ENCODE data around the gene LGR6.

The LGR6 gene

DNA sequence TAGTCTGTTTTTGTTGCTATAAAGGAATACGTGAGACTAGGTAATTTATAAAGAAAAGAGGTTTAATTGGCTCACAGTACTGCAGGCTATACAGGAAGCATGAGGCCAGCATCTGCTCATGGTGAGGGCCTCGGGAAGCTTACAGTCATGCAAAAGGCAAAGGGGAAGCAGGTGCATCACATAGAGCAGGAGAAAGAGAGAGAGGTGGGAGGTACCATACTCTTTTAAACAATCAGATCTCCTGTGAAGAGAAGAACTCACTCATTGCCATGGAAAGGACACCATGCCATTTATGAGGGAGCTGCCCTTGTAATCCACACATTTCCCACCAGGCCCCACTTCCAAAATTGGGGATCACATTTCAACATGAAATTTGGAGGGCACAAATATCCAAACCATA lies 167.6 kb downstream of the LGR6 start:
- H3K9me3 ChIP-seq (ENCODE audit: insufficient read depth, low read depth, low read length), result no peaks in the 10 kb centered on the region
- no peaks in the 10 kb centered on the region for H3F3A ChIP-seq (ENCODE audit: low read depth)
- TF ChIP-seq EZH2phosphoT487 (IDR thresholded peaks at IDR 0.05; ENCODE audit: borderline replicate concordance), result no peak
- TF ChIP-seq, protein P1, sequence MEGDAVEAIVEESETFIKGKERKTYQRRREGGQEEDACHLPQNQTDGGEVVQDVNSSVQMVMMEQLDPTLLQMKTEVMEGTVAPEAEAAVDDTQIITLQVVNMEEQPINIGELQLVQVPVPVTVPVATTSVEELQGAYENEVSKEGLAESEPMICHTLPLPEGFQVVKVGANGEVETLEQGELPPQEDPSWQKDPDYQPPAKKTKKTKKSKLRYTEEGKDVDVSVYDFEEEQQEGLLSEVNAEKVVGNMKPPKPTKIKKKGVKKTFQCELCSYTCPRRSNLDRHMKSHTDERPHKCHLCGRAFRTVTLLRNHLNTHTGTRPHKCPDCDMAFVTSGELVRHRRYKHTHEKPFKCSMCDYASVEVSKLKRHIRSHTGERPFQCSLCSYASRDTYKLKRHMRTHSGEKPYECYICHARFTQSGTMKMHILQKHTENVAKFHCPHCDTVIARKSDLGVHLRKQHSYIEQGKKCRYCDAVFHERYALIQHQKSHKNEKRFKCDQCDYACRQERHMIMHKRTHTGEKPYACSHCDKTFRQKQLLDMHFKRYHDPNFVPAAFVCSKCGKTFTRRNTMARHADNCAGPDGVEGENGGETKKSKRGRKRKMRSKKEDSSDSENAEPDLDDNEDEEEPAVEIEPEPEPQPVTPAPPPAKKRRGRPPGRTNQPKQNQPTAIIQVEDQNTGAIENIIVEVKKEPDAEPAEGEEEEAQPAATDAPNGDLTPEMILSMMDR (conservative IDR thresholded peaks at IDR 0.05; ENCODE audit: low read length), result no peak
- no peak overlapping the region for H2AFZ ChIP-seq (ENCODE audit: low read length)
- peaks cover 14% of the 10 kb centered on the region; the same call in 1 of the 2 replicates for H3K79me2 ChIP-seq (ENCODE audit: insufficient read depth, low read length)
- H4K20me1 ChIP-seq (ENCODE audit: insufficient read depth, low read length, poor library complexity, severe bottlenecking), result no peaks in the 10 kb centered on the region
- no peak overlapping the region for H3K9ac ChIP-seq (ENCODE audit: low read depth, low read length, poor library complexity, severe bottlenecking)
- no peak overlapping the region for H3K4me2 ChIP-seq (ENCODE audit: low read depth, low read length, poor library complexity, severe bottlenecking)
- H3K4me3 ChIP-seq (ENCODE audit: low read length, poor library complexity, severe bottlenecking), result no peak overlapping the region
- no peaks in the 10 kb centered on the region for H3K9me2 ChIP-seq (replicated peaks; ENCODE audit: low read depth, low read length)
- H3K36me3 ChIP-seq (ENCODE audit: insufficient read depth, low read length), result no peaks in the 10 kb centered on the region
- H3K27me3 ChIP-seq (ENCODE audit: insufficient read depth, low read length, poor library complexity, severe bottlenecking), result no peaks in the 10 kb centered on the region
- H3K4me1 ChIP-seq (ENCODE audit: insufficient read depth, low read length, poor library complexity, severe bottlenecking), result peaks cover 3% of the 10 kb centered on the region

GRCh38 chr1:202361701-202362100 lies 168.1 kb downstream of the LGR6 start:
- Histone ChIP-seq H3K9me2 (replicated peaks; ENCODE audit: low read depth, low read length) (no peaks in the 10 kb centered on the region), H3F3A (ENCODE audit: low read depth) (no peaks in the 10 kb centered on the region), H3K36me3 (ENCODE audit: insufficient read depth, low read length) (no peaks in the 10 kb centered on the region), H4K20me1 (ENCODE audit: insufficient read depth, low read length, poor library complexity, severe bottlenecking) (no peaks in the 10 kb centered on the region), H3K4me2 (ENCODE audit: low read depth, low read length, poor library complexity, severe bottlenecking) (no peak overlapping the region), H3K9ac (ENCODE audit: low read depth, low read length, poor library complexity, severe bottlenecking) (no peak overlapping the region), H3K4me1 (ENCODE audit: insufficient read depth, low read length, poor library complexity, severe bottlenecking) (peaks cover 3% of the 10 kb centered on the region), H3K79me2 (ENCODE audit: insufficient read depth, low read length) (peaks cover 14% of the 10 kb centered on the region; the same call in 1 of the 2 replicates), H3K9me3 (ENCODE audit: insufficient read depth, low read depth, low read length) (no peaks in the 10 kb centered on the region), H2AFZ (ENCODE audit: low read length) (no peak overlapping the region), H3K27me3 (ENCODE audit: insufficient read depth, low read length, poor library complexity, severe bottlenecking) (no peaks in the 10 kb centered on the region), H3K4me3 (ENCODE audit: low read length, poor library complexity, severe bottlenecking) (no peak overlapping the region)
- TF ChIP-seq, protein P1 (conservative IDR thresholded peaks at IDR 0.05; ENCODE audit: low read length), result no peak
- TF ChIP-seq EZH2phosphoT487 (IDR thresholded peaks at IDR 0.05; ENCODE audit: borderline replicate concordance), result no peak

GRCh38 chr1:202362212-202362611 lies 168.6 kb downstream of the LGR6 start:
- no peak overlapping the region for H3K4me2 ChIP-seq (ENCODE audit: low read depth, low read length, poor library complexity, severe bottlenecking)

More at GRCh38 chr1:202362212-202362611, 168.6 kb downstream of the LGR6 start:
- no peak overlapping the region for H3K4me3 ChIP-seq (ENCODE audit: low read length, poor library complexity, severe bottlenecking)
- no peak overlapping the region for H3K9ac ChIP-seq (ENCODE audit: low read depth, low read length, poor library complexity, severe bottlenecking)
- H3F3A ChIP-seq (ENCODE audit: low read depth), result no peaks in the 10 kb centered on the region
- H3K36me3 ChIP-seq (ENCODE audit: insufficient read depth, low read length), result no peaks in the 10 kb centered on the region
- no peaks in the 10 kb centered on the region for H4K20me1 ChIP-seq (ENCODE audit: insufficient read depth, low read length, poor library complexity, severe bottlenecking)
- peaks cover 3% of the 10 kb centered on the region for H3K4me1 ChIP-seq (ENCODE audit: insufficient read depth, low read length, poor library complexity, severe bottlenecking)
- H3K27me3 ChIP-seq (ENCODE audit: insufficient read depth, low read length, poor library complexity, severe bottlenecking), result no peaks in the 10 kb centered on the region
- TF ChIP-seq EZH2phosphoT487 (IDR thresholded peaks at IDR 0.05; ENCODE audit: borderline replicate concordance), result no peak
- TF ChIP-seq, protein P1 (conservative IDR thresholded peaks at IDR 0.05; ENCODE audit: low read length), result no peak
- no peaks in the 10 kb centered on the region for H3K9me3 ChIP-seq (ENCODE audit: insufficient read depth, low read depth, low read length)
- peaks cover 14% of the 10 kb centered on the region; the same call in 1 of the 2 replicates for H3K79me2 ChIP-seq (ENCODE audit: insufficient read depth, low read length)
- H3K9me2 ChIP-seq (replicated peaks; ENCODE audit: low read depth, low read length), result no peaks in the 10 kb centered on the region
- no peak overlapping the region for H2AFZ ChIP-seq (ENCODE audit: low read length)

Measured in Loucy (cell line).